Lung (tissue), 12 donors: ENCODE results near the gene CEP152. TPM values are rescaled to one million over a fixed set of nuclear protein-coding genes. Genes with fewer than 3 reads are reported as not detected.

Source experiments
- ATAC-seq: fragments of 200-7000 bp; cut with Tn5 transposase; one replicate; pipeline ENCODE4 v1.9.1; 2020; ENCODE audit warnings: moderate number of reproducible peaks; ENCODE audit not compliant: insufficient read depth, low FRiP score
- DNase-seq, 3 donors: peaks; one replicate each; pipeline ENCODE4 v3.0.0-alpha.2; 2013 to 2017
- H3K27ac ChIP-seq, 2 donors: one replicate each; pipeline ENCODE4 v1.5.1; 2013; ENCODE audit warnings: mild to moderate bottlenecking in 2 of 2, moderate library complexity in 2 of 2, control low read depth in 1 of 2, inconsistent platforms in 1 of 2, low read depth in 1 of 2, low read length in 1 of 2
- H3K27me3 ChIP-seq, 3 donors: one replicate each; pipeline ENCODE4 v1.5.1; 2013; ENCODE audit warnings: low read length in 2 of 3; ENCODE audit not compliant: control insufficient read depth in 3 of 3, insufficient read depth in 3 of 3
- H3K36me3 ChIP-seq, 4 donors: one replicate each; pipeline ENCODE4 v1.5.1; 2013; ENCODE audit warnings: low read length in 4 of 4, mild to moderate bottlenecking in 1 of 4, moderate library complexity in 1 of 4; ENCODE audit not compliant: control insufficient read depth in 4 of 4, insufficient read depth in 4 of 4
- H3K4me1 ChIP-seq, 5 donors: one replicate each; pipeline ENCODE4 v1.5.1; 2013; ENCODE audit warnings: low read length in 5 of 5, mild to moderate bottlenecking in 2 of 5, moderate library complexity in 1 of 5; ENCODE audit not compliant: control insufficient read depth in 5 of 5, insufficient read depth in 5 of 5
- H3K4me3 ChIP-seq: one replicate; pipeline ENCODE4 v1.5.1; 2013; ENCODE audit warnings: mild to moderate bottlenecking, control low read depth, moderate library complexity
- H3K9ac ChIP-seq, 2 donors: one replicate each; pipeline ENCODE4 v1.5.1; 2013; ENCODE audit warnings: low read length in 2 of 2, control low read depth in 1 of 2; ENCODE audit not compliant: insufficient read depth in 1 of 2
- H3K9me3 ChIP-seq, 4 donors: one replicate each; pipeline ENCODE4 v1.5.1; 2013; ENCODE audit warnings: low read length in 3 of 4, mild to moderate bottlenecking in 1 of 4, moderate library complexity in 1 of 4; ENCODE audit not compliant: control insufficient read depth in 4 of 4, insufficient read depth in 3 of 4
- WGBS, 2 donors: extraction: QIAGEN DNeasy Blood & Tissue Kit; methylation state at CpG; one replicate each; pipeline ENCODE4 v1.1.7; 2013; 5-methylcytosine and 5-hydroxymethylcytosine counted together
- polyA plus RNA-seq, 2 donors: library from polyadenylated mRNA; stranded (reverse); fragments of 200-250 nt; gene quantifications; one replicate each; pipeline ENCODE4 v1.2.1, GENCODE V29; 2013
- total RNA-seq, 2 donors: library from RNA; depleted of rRNA in 1 of 2; stranded (reverse); fragments of >200 nt in 1 of 2; gene quantifications; one replicate each; pipeline ENCODE4 v1.2.1, GENCODE V29; 2014 to 2021
- TF ChIP-seq, protein P1 (sequence below): IDR thresholded peaks from 2 replicates; pipeline ENCODE4 v1.5.1; 2012; ENCODE audit warnings: mild to moderate bottlenecking; ENCODE audit errors: control extremely low read depth, extremely low read depth
- donor health status: control.
- donor health status: control.
- donor health status: Bipolar disorder and iron deficiency.
- donor health status: healthy.
- donor health status: DM: yes; HTN: yes; CAD: no.

Gene CEP152
- total and polyA plus RNA-seq, 4 donors, result 0.86 to 15.4 (median 3.0) TPM

DNA sequence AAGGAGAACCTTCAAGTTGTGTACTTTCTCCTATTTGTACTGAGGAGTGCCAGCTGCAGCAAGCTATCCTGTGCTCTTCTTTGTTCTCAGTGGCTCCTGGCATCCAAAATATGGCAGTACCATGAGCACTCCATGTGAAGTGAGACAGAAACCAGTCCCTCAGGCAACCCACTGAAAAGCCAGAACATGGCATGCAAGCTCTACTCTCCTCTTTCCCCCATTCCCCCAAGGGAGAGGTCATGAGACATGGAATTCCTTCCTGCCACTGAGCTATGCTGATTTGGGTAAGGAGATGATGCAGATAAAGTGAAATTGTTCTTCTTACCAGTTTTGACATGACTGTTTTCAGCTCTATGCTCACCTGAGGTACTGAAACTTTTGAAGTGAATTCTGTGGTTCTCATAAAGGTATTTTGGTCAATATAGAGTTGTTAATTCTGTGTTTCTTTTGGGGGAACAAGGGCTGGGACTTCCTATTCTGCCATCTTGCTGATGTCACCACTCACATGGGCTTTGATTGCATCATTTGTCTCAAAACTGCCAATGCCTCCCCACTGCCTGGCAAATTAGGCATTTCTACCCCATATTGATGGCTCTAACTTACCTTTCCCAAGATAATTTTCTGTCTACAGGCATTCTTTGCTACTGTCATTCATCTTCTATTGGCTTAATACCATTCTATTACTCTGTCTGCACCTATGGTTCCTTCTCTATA is 22.8 kb upstream of the CEP152 start:
- Histone ChIP-seq H3K9ac (no peak overlapping the region), H3K4me3 (no peak overlapping the region), H3K4me1 (no peaks in the 10 kb centered on the region), H3K36me3 (no peaks in the 10 kb centered on the region), H3K27me3 (no peaks in the 10 kb centered on the region), H3K27ac (no peak overlapping the region), H3K9me3 (peaks cover 0 to 8% (median 7%) of the 10 kb centered on the region in 4 donors)
- DNase-seq, result no peak
- TF ChIP-seq, protein P1, sequence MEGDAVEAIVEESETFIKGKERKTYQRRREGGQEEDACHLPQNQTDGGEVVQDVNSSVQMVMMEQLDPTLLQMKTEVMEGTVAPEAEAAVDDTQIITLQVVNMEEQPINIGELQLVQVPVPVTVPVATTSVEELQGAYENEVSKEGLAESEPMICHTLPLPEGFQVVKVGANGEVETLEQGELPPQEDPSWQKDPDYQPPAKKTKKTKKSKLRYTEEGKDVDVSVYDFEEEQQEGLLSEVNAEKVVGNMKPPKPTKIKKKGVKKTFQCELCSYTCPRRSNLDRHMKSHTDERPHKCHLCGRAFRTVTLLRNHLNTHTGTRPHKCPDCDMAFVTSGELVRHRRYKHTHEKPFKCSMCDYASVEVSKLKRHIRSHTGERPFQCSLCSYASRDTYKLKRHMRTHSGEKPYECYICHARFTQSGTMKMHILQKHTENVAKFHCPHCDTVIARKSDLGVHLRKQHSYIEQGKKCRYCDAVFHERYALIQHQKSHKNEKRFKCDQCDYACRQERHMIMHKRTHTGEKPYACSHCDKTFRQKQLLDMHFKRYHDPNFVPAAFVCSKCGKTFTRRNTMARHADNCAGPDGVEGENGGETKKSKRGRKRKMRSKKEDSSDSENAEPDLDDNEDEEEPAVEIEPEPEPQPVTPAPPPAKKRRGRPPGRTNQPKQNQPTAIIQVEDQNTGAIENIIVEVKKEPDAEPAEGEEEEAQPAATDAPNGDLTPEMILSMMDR, result no peak
- no peak for ATAC-seq

DNA sequence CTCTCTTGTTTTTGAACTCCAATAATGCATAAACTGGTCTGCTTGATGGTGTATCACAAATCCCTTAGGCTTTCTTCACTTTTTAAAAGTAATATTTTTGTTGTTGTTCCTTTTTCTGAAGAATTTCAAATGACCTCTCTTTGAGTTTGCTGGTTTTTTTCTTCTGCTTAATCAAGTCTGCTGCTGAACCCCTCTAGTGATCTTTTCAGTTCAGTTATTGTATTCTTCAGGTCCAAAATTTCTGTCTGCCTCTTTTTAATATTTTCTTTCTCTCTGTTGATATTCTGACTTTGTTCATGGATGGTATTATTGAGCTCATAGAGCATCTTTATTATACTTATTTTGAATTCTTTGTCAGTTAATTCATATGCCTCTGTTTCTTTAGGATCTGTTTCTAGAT is 21.8 kb upstream of the CEP152 start:
- no peaks in the 10 kb centered on the region for H3K36me3 ChIP-seq
- ATAC-seq, result no peak
- no peak overlapping the region for H3K9ac ChIP-seq

DNA sequence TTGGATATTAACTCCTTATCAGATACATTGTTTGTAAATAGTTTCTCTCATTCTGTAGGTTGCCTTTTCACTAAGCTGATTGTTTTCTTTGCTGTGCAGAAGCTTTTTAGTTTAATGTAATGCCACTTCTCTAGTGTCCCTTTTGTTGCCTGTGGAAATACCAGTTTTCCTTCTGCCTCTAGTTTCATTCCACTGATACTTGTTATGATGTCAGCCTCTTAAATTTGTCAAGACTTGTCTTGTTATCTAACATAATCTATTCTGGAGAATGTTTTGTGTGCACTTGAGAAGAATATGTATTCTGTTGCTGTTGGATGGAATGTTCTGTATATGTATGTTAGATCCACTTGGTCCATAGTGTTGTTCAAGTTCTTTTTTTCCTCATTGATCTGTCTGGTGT is 18.0 kb upstream of the CEP152 start:
- peaks cover 0 to 8% (median 5%) of the 10 kb centered on the region in 4 donors for H3K9me3 ChIP-seq
- no peak overlapping the region for H3K4me3 ChIP-seq
- DNase-seq, result no peak
- H3K36me3 ChIP-seq, result no peaks in the 10 kb centered on the region
- no peak for ATAC-seq
- no peaks in the 10 kb centered on the region for H3K27me3 ChIP-seq
- no peak overlapping the region for H3K9ac ChIP-seq
- no peaks in the 10 kb centered on the region for H3K4me1 ChIP-seq
- no peak overlapping the region for H3K27ac ChIP-seq
- TF ChIP-seq, protein P1, result no peak

More for the DNA sequence above, 21.8 kb upstream of the CEP152 start:
- DNase-seq, result no peak
- no peak overlapping the region for H3K27ac ChIP-seq
- TF ChIP-seq, protein P1, result no peak
- H3K4me1 ChIP-seq, result no peaks in the 10 kb centered on the region
- H3K4me3 ChIP-seq, result no peak overlapping the region
- H3K9me3 ChIP-seq, result peaks cover 0 to 8% (median 7%) of the 10 kb centered on the region in 4 donors
- H3K27me3 ChIP-seq, result no peaks in the 10 kb centered on the region

DNA sequence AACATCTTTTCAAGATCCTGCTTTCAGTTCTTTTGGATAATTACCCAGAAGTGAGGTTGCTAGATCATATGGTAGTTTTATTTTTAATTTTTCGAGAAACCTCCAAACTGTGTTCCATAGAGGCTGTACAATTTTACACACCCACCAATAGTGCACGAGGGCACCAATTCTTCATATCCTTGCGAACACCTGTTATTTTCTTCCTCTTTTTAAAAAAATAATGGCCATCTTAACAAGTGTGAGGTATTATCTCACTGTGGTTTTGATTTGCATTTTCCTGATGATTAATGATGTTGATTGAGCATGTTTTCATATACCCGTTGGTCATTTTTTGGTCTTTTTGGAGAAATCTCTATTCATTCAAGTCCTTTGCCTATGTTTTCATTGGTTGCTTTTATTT is 17.6 kb upstream of the CEP152 start:
- H3K9ac ChIP-seq, result no peak overlapping the region
- H3K36me3 ChIP-seq, result no peaks in the 10 kb centered on the region
- 52 to 61% methylated on average over 4 of the region's 4 CpGs for WGBS, 2 donors
- H3K9me3 ChIP-seq, result peaks cover 0 to 8% (median 4%) of the 10 kb centered on the region in 4 donors
- ATAC-seq, result no peak
- no peaks in the 10 kb centered on the region for H3K27me3 ChIP-seq
- H3K4me3 ChIP-seq, result no peak overlapping the region
- TF ChIP-seq, protein P1, result no peak
- no peak for DNase-seq
- H3K4me1 ChIP-seq, result no peaks in the 10 kb centered on the region
- H3K27ac ChIP-seq, result no peak overlapping the region
